ENCODE results near the gene SLAMF1.

GRCh38 chr1:160634543-160635491 is 12.0 kb downstream of the SLAMF1 start:
- TF ChIP-seq CTCF (IDR thresholded peaks at IDR 0.05) (no peak), POLR2A (IDR thresholded peaks at IDR 0.05) (no peak)

Measured in adrenal gland (tissue), 5 donors.